Adrenal gland (tissue), 5 donors: Measurements from ENCODE around the gene PEA15.

Experiments
- POLR2A ChIP-seq, 2 donors: fragments of 450-650 bp; IDR thresholded peaks; one replicate each; pipeline ENCODE4 v1.6.1; 2017; ENCODE audit warnings: antibody characterized with exemption in 2 of 2, mild to moderate bottlenecking in 2 of 2, moderate library complexity in 1 of 2
- TF ChIP-seq, protein P1 (sequence below), 6 experiments: fragments of 450-650 bp in 4 of 6; fragments of 200-600 bp in 2 of 6; sonication (generic) in 1 of 6; IDR thresholded peaks; 1 replicate in 5 of 6; 2 replicates in 1 of 6; pipeline versions ENCODE4 v1.5.1 to v1.8.0; 2016 to 2021; ENCODE audit warnings: antibody characterized with exemption in 6 of 6, mild to moderate bottlenecking in 2 of 6, moderate library complexity in 1 of 6
- donor health status: DM: no; HTN: no; CAD: no.

GRCh38 chr1:160232911-160233310 is 27.7 kb downstream of the PEA15 start:
- TF ChIP-seq, protein P1, sequence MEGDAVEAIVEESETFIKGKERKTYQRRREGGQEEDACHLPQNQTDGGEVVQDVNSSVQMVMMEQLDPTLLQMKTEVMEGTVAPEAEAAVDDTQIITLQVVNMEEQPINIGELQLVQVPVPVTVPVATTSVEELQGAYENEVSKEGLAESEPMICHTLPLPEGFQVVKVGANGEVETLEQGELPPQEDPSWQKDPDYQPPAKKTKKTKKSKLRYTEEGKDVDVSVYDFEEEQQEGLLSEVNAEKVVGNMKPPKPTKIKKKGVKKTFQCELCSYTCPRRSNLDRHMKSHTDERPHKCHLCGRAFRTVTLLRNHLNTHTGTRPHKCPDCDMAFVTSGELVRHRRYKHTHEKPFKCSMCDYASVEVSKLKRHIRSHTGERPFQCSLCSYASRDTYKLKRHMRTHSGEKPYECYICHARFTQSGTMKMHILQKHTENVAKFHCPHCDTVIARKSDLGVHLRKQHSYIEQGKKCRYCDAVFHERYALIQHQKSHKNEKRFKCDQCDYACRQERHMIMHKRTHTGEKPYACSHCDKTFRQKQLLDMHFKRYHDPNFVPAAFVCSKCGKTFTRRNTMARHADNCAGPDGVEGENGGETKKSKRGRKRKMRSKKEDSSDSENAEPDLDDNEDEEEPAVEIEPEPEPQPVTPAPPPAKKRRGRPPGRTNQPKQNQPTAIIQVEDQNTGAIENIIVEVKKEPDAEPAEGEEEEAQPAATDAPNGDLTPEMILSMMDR (IDR thresholded peaks at IDR 0.05): no peak
- no peak for TF ChIP-seq POLR2A (IDR thresholded peaks at IDR 0.05)
